HEK293 (cell line): Measurements from ENCODE around the gene ZSCAN20.

Experiments
- CTCF ChIP-seq: fragments of 450-650 bp; formaldehyde crosslinking; IDR thresholded peaks from 2 replicates; pipeline ENCODE4 v1.5.1; 2016; ENCODE audit warnings: missing biosample characterization, missing genetic modification characterization
- GLI2 ChIP-seq: fragments of 450-650 bp; formaldehyde crosslinking; IDR thresholded peaks from 2 replicates; pipeline ENCODE4; 2017; ENCODE audit warnings: missing biosample characterization, missing genetic modification characterization, low read depth, borderline replicate concordance
- PRDM6 ChIP-seq: fragments of 450-650 bp; formaldehyde crosslinking; IDR thresholded peaks from 2 replicates; pipeline ENCODE4 v1.5.1; 2017; ENCODE audit warnings: missing biosample characterization, missing genetic modification characterization
- TCF7L2 ChIP-seq: IDR thresholded peaks from 2 replicates; pipeline ENCODE4 v1.6.1; 2011; ENCODE audit warnings: low read depth, mild to moderate bottlenecking, inconsistent platforms, low read length, moderate library complexity, borderline replicate concordance
- YY1 ChIP-seq: fragments of 450-650 bp; formaldehyde crosslinking; IDR thresholded peaks from 2 replicates; pipeline ENCODE4 v1.5.1; 2018; ENCODE audit warnings: missing biosample characterization, missing genetic modification characterization
- ZBTB7A ChIP-seq: fragments of 450-650 bp; formaldehyde crosslinking; IDR thresholded peaks from 2 replicates; pipeline ENCODE4 v1.5.1; 2016; ENCODE audit warnings: low read depth, missing biosample characterization, missing genetic modification characterization
- ZNF521 ChIP-seq: fragments of 450-650 bp; formaldehyde crosslinking; IDR thresholded peaks from 2 replicates; pipeline ENCODE4 v1.5.1; 2017; ENCODE audit warnings: missing biosample characterization, mild to moderate bottlenecking, missing genetic modification characterization
- TF ChIP-seq, protein P1 (sequence below): fragments of 450-650 bp; formaldehyde crosslinking; IDR thresholded peaks from 2 replicates; pipeline ENCODE4 v1.5.1; 2016; ENCODE audit warnings: missing biosample characterization, missing genetic modification characterization

DNA sequence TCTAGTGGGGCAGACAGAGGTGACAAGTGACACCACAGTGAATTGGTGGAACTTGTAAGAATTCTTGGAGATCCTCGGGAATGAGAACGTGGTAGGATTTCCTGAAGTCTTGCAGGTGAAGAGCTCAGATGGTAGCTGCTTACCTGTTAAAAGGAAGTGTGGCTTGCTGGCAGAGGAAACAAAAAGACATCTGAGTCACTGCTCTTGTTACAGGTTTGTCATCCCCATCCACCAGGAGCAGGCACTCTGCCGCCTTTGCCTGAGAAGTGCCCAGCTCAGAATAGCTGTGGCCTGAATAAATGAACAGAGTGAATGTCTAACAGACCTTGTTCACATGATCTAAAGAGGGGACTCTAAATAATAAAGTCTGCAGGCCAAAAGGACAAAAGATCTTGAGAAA is 12.3 kb upstream of the ZSCAN20 start:
- TF ChIP-seq ZBTB7A, result no peak
- TF ChIP-seq PRDM6 (tag by site-specific recombination), result no peak
- no peak for TF ChIP-seq ZNF521 (tag by site-specific recombination)
- TF ChIP-seq CTCF (tag by site-specific recombination), result no peak
- no peak for TF ChIP-seq TCF7L2
- TF ChIP-seq GLI2, result no peak
- TF ChIP-seq YY1 (tag by site-specific recombination), result no peak
- TF ChIP-seq, protein P1, sequence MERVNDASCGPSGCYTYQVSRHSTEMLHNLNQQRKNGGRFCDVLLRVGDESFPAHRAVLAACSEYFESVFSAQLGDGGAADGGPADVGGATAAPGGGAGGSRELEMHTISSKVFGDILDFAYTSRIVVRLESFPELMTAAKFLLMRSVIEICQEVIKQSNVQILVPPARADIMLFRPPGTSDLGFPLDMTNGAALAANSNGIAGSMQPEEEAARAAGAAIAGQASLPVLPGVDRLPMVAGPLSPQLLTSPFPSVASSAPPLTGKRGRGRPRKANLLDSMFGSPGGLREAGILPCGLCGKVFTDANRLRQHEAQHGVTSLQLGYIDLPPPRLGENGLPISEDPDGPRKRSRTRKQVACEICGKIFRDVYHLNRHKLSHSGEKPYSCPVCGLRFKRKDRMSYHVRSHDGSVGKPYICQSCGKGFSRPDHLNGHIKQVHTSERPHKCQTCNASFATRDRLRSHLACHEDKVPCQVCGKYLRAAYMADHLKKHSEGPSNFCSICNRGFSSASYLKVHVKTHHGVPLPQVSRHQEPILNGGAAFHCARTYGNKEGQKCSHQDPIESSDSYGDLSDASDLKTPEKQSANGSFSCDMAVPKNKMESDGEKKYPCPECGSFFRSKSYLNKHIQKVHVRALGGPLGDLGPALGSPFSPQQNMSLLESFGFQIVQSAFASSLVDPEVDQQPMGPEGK (tag by site-specific recombination), result no peak
